ENCODE data around the gene TBC1D12.
A peak's percentile ranks its signal among the peaks of the same experiment; 100 is the strongest.
"Not testable (repeated sequence)": the region's sequence is repeated elsewhere in the genome, so short reads cannot be mapped to it uniquely, and the experiment has no call there.

Gene TBC1D12

GRCh38 chr10:94524711-94525110 is 122.4 kb downstream of the TBC1D12 start:
- ChIA-PET POLR2A (no interaction called here), CTCF (no interaction called here)
- H3K4me3 ChIP-seq (ENCODE audit: low read depth, low read length), result no peak overlapping the region
- no peak for DNase-seq (ENCODE audit: low read depth, low spot score)
- no peak for TF ChIP-seq CTCF (IDR thresholded peaks at IDR 0.05; ENCODE audit: insufficient read depth, low read length, missing control alignments)

- CTCF ChIA-PET, result not testable (repeated sequence)
These were observed 129.2 kb downstream of the TBC1D12 start for GRCh38 chr10:94531550-94531949.

GRCh38 chr10:94533027-94533426 is 130.7 kb downstream of the TBC1D12 start:
- H3K4me3 ChIP-seq (ENCODE audit: low read depth, low read length), result no peak overlapping the region
- no peak for DNase-seq (ENCODE audit: low read depth, low spot score)
- ChIA-PET CTCF (no interaction called here), POLR2A (no interaction called here)
- TF ChIP-seq CTCF (IDR thresholded peaks at IDR 0.05; ENCODE audit: insufficient read depth, low read length, missing control alignments), result no peak

More at GRCh38 chr10:94531550-94531949, 129.2 kb downstream of the TBC1D12 start:
- H3K4me3 ChIP-seq (ENCODE audit: low read depth, low read length); DNase-seq (ENCODE audit: low read depth, low spot score); POLR2A ChIA-PET: not testable (repeated sequence)

GRCh38 chr10:94542282-94542681 is 139.9 kb downstream of the TBC1D12 start:
- DNase-seq (ENCODE audit: low read depth, low spot score); H3K4me3 ChIP-seq (ENCODE audit: low read depth, low read length); CTCF ChIA-PET; POLR2A ChIA-PET: not testable (repeated sequence)

- ChIA-PET CTCF (no interaction called here), POLR2A (no interaction called here)
- peak within 1 kb of the TSS; percentile 95 for H3K4me3 ChIP-seq (ENCODE audit: low read depth, low read length)
- no peak for DNase-seq (ENCODE audit: low read depth, low spot score)
- no peak for TF ChIP-seq CTCF (IDR thresholded peaks at IDR 0.05; ENCODE audit: insufficient read depth, low read length, missing control alignments)
These were observed 143.2 kb downstream of the TBC1D12 start, which contains the start of gene HELLS for GRCh38 chr10:94545391-94546048. Gene HELLS, plus strand, starts transcription at chr10:94545788. Its CDS starts 134 bp downstream, at chr10:94545922.

GRCh38 chr10:94546049-94546900 is 143.9 kb downstream of the TBC1D12 start:
- CTCF ChIA-PET, result no interaction called here
- no peak for DNase-seq (ENCODE audit: low read depth, low spot score)
- POLR2A ChIA-PET, result no interaction called here

GRCh38 chr10:94546901-94547185 is 144.5 kb downstream of the TBC1D12 start:
- ChIA-PET POLR2A (no interaction called here), CTCF (no interaction called here)
- no peak for TF ChIP-seq CTCF (IDR thresholded peaks at IDR 0.05; ENCODE audit: insufficient read depth, low read length, missing control alignments)
- H3K4me3 ChIP-seq (ENCODE audit: low read depth, low read length), result peak overlapping the region; percentile 95
- no peak for DNase-seq (ENCODE audit: low read depth, low spot score)

More at GRCh38 chr10:94546049-94546900, 143.9 kb downstream of the TBC1D12 start:
- TF ChIP-seq CTCF (IDR thresholded peaks at IDR 0.05; ENCODE audit: insufficient read depth, low read length, missing control alignments), result no peak
- peak overlapping the region; percentile 95 for H3K4me3 ChIP-seq (ENCODE audit: low read depth, low read length)
